KBM-7 (cell line): ENCODE results near the gene UBE2D2.

Experiments
- DNase-seq: peaks from one replicate; pipeline ENCODE4 v3.0.0-alpha.2; 2015
- in situ Hi-C: fragments of 300-500 bp; cut with MboI; formaldehyde crosslinking; loops from 2 replicates; pipeline ENCODE4 v1.14.3; 2020; ENCODE audit warnings: low sequenced_read_pairs, low pct_unique_long_range_greater_than_20kb, mixed read lengths

UBE2D2 gene

GRCh38 chr5:139642213-139642612 is 81.1 kb downstream of the UBE2D2 start:
- in situ Hi-C loops = no loop called here
- DNase-seq = no peak

- in situ Hi-C loops = no loop called here
- no peak for DNase-seq
Measured at GRCh38 chr5:139642891-139643871, 82.0 kb downstream of the UBE2D2 start.

GRCh38 chr5:139644001-139644456 is 82.9 kb downstream of the UBE2D2 start:
- DNase-seq = no peak
- in situ Hi-C loops = no loop called here

- in situ Hi-C loops = no loop called here
- DNase-seq = no peak
Measured at GRCh38 chr5:139644646-139645429, 83.7 kb downstream of the UBE2D2 start.

GRCh38 chr5:139645430-139645871 is 84.3 kb downstream of the UBE2D2 start:
- DNase-seq = no peak
- in situ Hi-C loops = no loop called here

GRCh38 chr5:139646111-139646510 is 85.0 kb downstream of the UBE2D2 start:
- DNase-seq = no peak
- in situ Hi-C loops = no loop called here

GRCh38 chr5:139646912-139647505 is 85.9 kb downstream of the UBE2D2 start:
- in situ Hi-C loops = no loop called here
- DNase-seq = peak; percentile 81

- peak; percentile 63 for DNase-seq
- in situ Hi-C loops = no loop called here
Measured at GRCh38 chr5:139647506-139648204, 86.5 kb downstream of the UBE2D2 start.

- in situ Hi-C loops = no loop called here
- peak; percentile 79 for DNase-seq
Measured at GRCh38 chr5:139648205-139649081, 87.3 kb downstream of the UBE2D2 start, which contains the start of gene CXXC5. CXXC5 (plus strand) TSS chr5:139648349; CDS start chr5:139680524, 32,175 bp downstream.

GRCh38 chr5:139649082-139649991 is 88.2 kb downstream of the UBE2D2 start:
- in situ Hi-C loops = no loop called here
- peak; percentile 70 for DNase-seq

GRCh38 chr5:139650031-139650688 is 89.0 kb downstream of the UBE2D2 start:
- in situ Hi-C loops = no loop called here
- DNase-seq = peak; percentile 37

- in situ Hi-C loops = no loop called here
- DNase-seq = peak; percentile 26
Measured at GRCh38 chr5:139650689-139651042, 89.5 kb downstream of the UBE2D2 start.

GRCh38 chr5:139651043-139651834 is 90.1 kb downstream of the UBE2D2 start:
- in situ Hi-C loops = no loop called here
- DNase-seq = no peak

- DNase-seq = peak; percentile 87
- in situ Hi-C loops = no loop called here
Measured at GRCh38 chr5:139651853-139652787, 91.0 kb downstream of the UBE2D2 start.

- in situ Hi-C loops = no loop called here
- peak; percentile 41 for DNase-seq
Measured at GRCh38 chr5:139652788-139653241, 91.7 kb downstream of the UBE2D2 start.
